GM18873 (cell line): ENCODE measurements around the gene CADPS2.
"Not testable (repeated sequence)": the region's sequence is repeated elsewhere in the genome, so short reads cannot be mapped to it uniquely, and the experiment has no call there.

Source experiments
- ATAC-seq: cut with Tn5 transposase; IDR thresholded peaks from one replicate; pipeline ENCODE4 v1.9.1; 2021; ENCODE audit warnings: mild to moderate bottlenecking, moderate library complexity, moderate number of reproducible peaks; ENCODE audit not compliant: unreplicated experiment, low FRiP score

CADPS2 gene

GRCh38 chr7:122679813-122680212 is 206.4 kb downstream of the CADPS2 start:
- no peak for ATAC-seq

GRCh38 chr7:122679269-122679709 is 207.0 kb downstream of the CADPS2 start:
- ATAC-seq, result not testable (repeated sequence)

GRCh38 chr7:122677149-122677548 is 209.1 kb downstream of the CADPS2 start:
- ATAC-seq, result no peak

- no peak for ATAC-seq
Measured at GRCh38 chr7:122676466-122676865, 209.8 kb downstream of the CADPS2 start.

GRCh38 chr7:122675621-122676020 is 210.6 kb downstream of the CADPS2 start:
- ATAC-seq, result no peak

- ATAC-seq, result no peak
Measured at GRCh38 chr7:122675011-122675410, 211.2 kb downstream of the CADPS2 start.

- no peak for ATAC-seq
Measured at GRCh38 chr7:122674502-122674901, 211.8 kb downstream of the CADPS2 start.

GRCh38 chr7:122673951-122674350 is 212.3 kb downstream of the CADPS2 start:
- ATAC-seq, result no peak

- no peak for ATAC-seq
Measured at GRCh38 chr7:122672536-122672935, 213.7 kb downstream of the CADPS2 start.

- no peak for ATAC-seq
Measured at GRCh38 chr7:122663733-122664132, 222.5 kb downstream of the CADPS2 start.

- no peak for ATAC-seq
Measured at GRCh38 chr7:122658856-122659255, 227.4 kb downstream of the CADPS2 start.

GRCh38 chr7:122653685-122654084 is 232.6 kb downstream of the CADPS2 start:
- ATAC-seq, result no peak

- ATAC-seq, result no peak
Measured at GRCh38 chr7:122652876-122653275, 233.4 kb downstream of the CADPS2 start.

GRCh38 chr7:122651451-122651850 is 234.8 kb downstream of the CADPS2 start:
- no peak for ATAC-seq

GRCh38 chr7:122643250-122643649 is 243.0 kb downstream of the CADPS2 start:
- no peak for ATAC-seq

- no peak for ATAC-seq
Measured at GRCh38 chr7:122638459-122638858, 247.8 kb downstream of the CADPS2 start.

GRCh38 chr7:122637784-122638183 is 248.5 kb downstream of the CADPS2 start:
- ATAC-seq, result no peak

- ATAC-seq, result not testable (repeated sequence)
Measured at GRCh38 chr7:122635481-122635880, 250.8 kb downstream of the CADPS2 start.

- ATAC-seq, result no peak
Measured at GRCh38 chr7:122633472-122633871, 252.8 kb downstream of the CADPS2 start.

GRCh38 chr7:122632238-122632637 is 254.0 kb downstream of the CADPS2 start:
- ATAC-seq, result no peak

- no peak for ATAC-seq
Measured at GRCh38 chr7:122629412-122629953, 256.8 kb downstream of the CADPS2 start.

GRCh38 chr7:122628651-122629411 is 257.4 kb downstream of the CADPS2 start:
- no peak for ATAC-seq
